Common myeloid progenitor, CD34-positive (primary cell): ENCODE data around the gene NUP210.
A peak's percentile ranks its signal among the peaks of the same experiment; 100 is the strongest.

Source experiments
- CTCF ChIA-PET: fragments of 350-600 bp; sonication (Branson Sonifier 250); formaldehyde crosslinking; loops from one replicate; lab custom pipeline; 2021; ENCODE audit warnings: antibody characterized with exemption; lab: Charles Lee
- POLR2A ChIA-PET: fragments of 350-600 bp; sonication (Branson Sonifier 250); formaldehyde crosslinking; loops from one replicate; lab custom pipeline; 2021; ENCODE audit warnings: antibody characterized with exemption; lab: Charles Lee
- DNase-seq, 3 donors: peaks; one replicate each; pipeline versions ENCODE4 v3.0.0 to v3.0.0-alpha.2; 2013
- H3K27ac ChIP-seq, 2 experiments: 1 replicate in 1 of 2; 2 replicates in 1 of 2; pipeline ENCODE4 v1.7.0; 2013; ENCODE audit warnings: inconsistent platforms in 2 of 2, low read length in 2 of 2, mild to moderate bottlenecking in 2 of 2, low read depth in 1 of 2, moderate library complexity in 1 of 2; ENCODE audit not compliant: severe bottlenecking in 2 of 2, insufficient read depth in 1 of 2, poor library complexity in 1 of 2
- H3K27me3 ChIP-seq, 5 experiments: replicated peaks in 2 of 5; 1 replicate in 3 of 5; 2 replicates in 2 of 5; pipeline versions ENCODE4 v1.6.1 to v1.7.0; 2013; ENCODE audit warnings: low read length in 4 of 5, mild to moderate bottlenecking in 2 of 5, moderate library complexity in 2 of 5, inconsistent platforms in 1 of 5; ENCODE audit not compliant: insufficient read depth in 5 of 5, control insufficient read depth in 4 of 5
- H3K36me3 ChIP-seq, 4 experiments: 1 replicate in 2 of 4; 2 replicates in 2 of 4; pipeline versions ENCODE4 v1.6.1 to v1.7.0; 2013; ENCODE audit warnings: low read length in 3 of 4, control low read depth in 1 of 4, mild to moderate bottlenecking in 1 of 4; ENCODE audit not compliant: control insufficient read depth in 4 of 4, insufficient read depth in 4 of 4
- H3K4me1 ChIP-seq, 4 experiments: 1 replicate in 3 of 4; 2 replicates in 1 of 4; pipeline versions ENCODE4 v1.6.1 to v1.7.1; 2013; ENCODE audit warnings: low read length in 3 of 4, mild to moderate bottlenecking in 3 of 4, control low read depth in 1 of 4, inconsistent platforms in 1 of 4, moderate library complexity in 1 of 4; ENCODE audit not compliant: control insufficient read depth in 4 of 4, insufficient read depth in 4 of 4; ENCODE audit errors: control extremely low read depth in 1 of 4
- H3K4me3 ChIP-seq, 7 experiments: 1 replicate in 4 of 7; 2 replicates in 3 of 7; pipeline versions ENCODE4 v1.5.1 to v1.7.0; 2013; ENCODE audit warnings: mild to moderate bottlenecking in 7 of 7, low read length in 6 of 7, moderate library complexity in 6 of 7, inconsistent platforms in 2 of 7, low read depth in 2 of 7, control low read depth in 1 of 7; ENCODE audit not compliant: insufficient read depth in 4 of 7, control insufficient read depth in 1 of 7; ENCODE audit errors: extremely low read depth in 1 of 7
- H3K9me3 ChIP-seq, 5 experiments: 1 replicate in 4 of 5; 2 replicates in 1 of 5; pipeline versions ENCODE4 v1.6.1 to v1.7.1; 2013; ENCODE audit warnings: low read length in 4 of 5, mild to moderate bottlenecking in 2 of 5, inconsistent platforms in 1 of 5, low read depth in 1 of 5, moderate library complexity in 1 of 5; ENCODE audit not compliant: control insufficient read depth in 4 of 5, insufficient read depth in 2 of 5; ENCODE audit errors: control extremely low read depth in 1 of 5
- WGBS: methylation state at CpG from one replicate; pipeline ENCODE4 v1.1.5; 2013; ENCODE audit not compliant: insufficient coverage; 5-methylcytosine and 5-hydroxymethylcytosine counted together

Gene NUP210

DNA sequence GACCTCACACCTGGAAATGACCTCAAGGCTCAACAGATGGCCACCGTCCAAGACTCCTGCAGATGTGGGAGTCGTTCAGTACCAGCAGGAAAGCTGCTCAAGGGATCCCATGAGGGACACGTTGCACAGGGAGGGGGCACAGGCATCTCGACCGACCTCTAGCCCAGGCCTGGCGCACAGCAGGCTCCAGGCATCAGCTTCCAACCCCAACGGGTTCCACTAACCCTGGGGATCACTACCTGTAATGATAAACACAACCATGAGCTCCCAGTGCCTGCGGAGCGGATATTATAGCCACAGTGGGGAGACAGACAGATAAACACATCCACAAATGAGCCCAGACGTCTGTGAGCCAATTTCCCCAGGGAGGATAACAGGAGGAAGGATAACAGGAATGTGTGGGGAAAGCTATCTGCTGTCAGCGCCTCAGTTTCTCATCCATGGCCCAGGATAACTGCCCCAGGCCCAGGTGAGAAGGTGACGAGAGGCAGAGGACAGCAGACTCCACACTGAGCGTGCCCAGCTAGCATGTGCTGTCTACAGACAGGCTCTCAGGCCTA, 19.9 kb downstream of the NUP210 start:
- Histone ChIP-seq H3K9me3 (peaks cover 0 to 4% (median 0%) of the 10 kb centered on the region in 5 experiments), H3K4me3 (no peak overlapping the region), H3K27me3 (no peaks in the 10 kb centered on the region), H3K36me3 (peaks cover 9 to 52% (median 42%) of the 10 kb centered on the region in 4 experiments), H3K27ac (no peak overlapping the region), H3K4me1 (peaks cover 0 to 14% (median 11%) of the 10 kb centered on the region in 4 experiments)
- ChIA-PET POLR2A (interaction anchor here (0.6 kb wide), 1 partner anchor 41 kb away, joined by 3 read pairs; no protein-coding TSS in a partner anchor), CTCF (interaction anchor here (1.1 kb wide), 2 partner anchors 17 to 30 kb away, joined by 3 read pairs; no protein-coding TSS in a partner anchor)
- 99% methylated on average over 9 of the region's 13 CpGs for WGBS
- DNase-seq = no peak

- peaks cover 11 to 58% (median 45%) of the 10 kb centered on the region in 4 experiments for H3K36me3 ChIP-seq
- no peak overlapping the region for H3K27ac ChIP-seq
- H3K4me3 ChIP-seq = no peak overlapping the region
- ChIA-PET POLR2A (interaction anchor here (0.6 kb wide), 1 partner anchor 42 kb away, joined by 3 read pairs; no protein-coding TSS in a partner anchor), CTCF (interaction anchor here (1.1 kb wide), 1 partner anchor 29 kb away, joined by 3 read pairs; no protein-coding TSS in a partner anchor)
- H3K9me3 ChIP-seq = peaks cover 0 to 4% (median 0%) of the 10 kb centered on the region in 5 experiments
- WGBS = 94% methylated on average over 8 of the region's 12 CpGs
- no peaks in the 10 kb centered on the region for H3K27me3 ChIP-seq
- no peak for DNase-seq
- H3K4me1 ChIP-seq = peaks cover 0 to 10% (median 8%) of the 10 kb centered on the region in 4 experiments
Observed at GRCh38 chr3:13399603-13400002, 20.5 kb downstream of the NUP210 start.

GRCh38 chr3:13397316-13397715, 22.8 kb downstream of the NUP210 start:
- H3K36me3 ChIP-seq = peaks cover 14 to 74% (median 56%) of the 10 kb centered on the region in 4 experiments
- WGBS = 94% methylated on average over 8 of the region's 8 CpGs

DNA sequence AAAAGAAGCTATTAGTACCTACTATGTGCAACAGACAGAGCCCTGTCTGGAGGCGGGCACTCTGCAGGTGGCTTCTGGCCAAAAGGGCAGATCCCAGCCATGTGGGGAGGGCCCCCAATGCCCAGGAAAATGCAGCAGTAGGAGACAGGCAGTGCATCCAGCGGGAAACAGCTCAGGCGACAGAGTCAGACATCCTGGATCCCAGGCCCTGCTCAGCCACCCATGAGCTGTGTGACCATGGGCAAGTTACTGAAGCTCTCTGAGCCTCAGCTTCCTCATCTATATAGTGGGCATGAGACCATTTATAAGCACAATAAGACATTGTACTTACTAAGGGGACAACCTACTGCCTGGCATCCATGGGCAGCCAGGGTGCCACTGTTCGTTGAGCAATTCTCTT, 25.8 kb downstream of the NUP210 start:
- peaks cover 0 to 2% (median 0%) of the 10 kb centered on the region in 4 experiments for H3K4me1 ChIP-seq
- peaks cover 16 to 92% (median 76%) of the 10 kb centered on the region in 4 experiments for H3K36me3 ChIP-seq
- no peaks in the 10 kb centered on the region for H3K9me3 ChIP-seq
- no peak for DNase-seq
- no peak overlapping the region for H3K27ac ChIP-seq
- CTCF ChIA-PET = interaction anchor here (1.3 kb wide), 1 partner anchor 27 kb away, joined by 3 read pairs; no protein-coding TSS in a partner anchor
- no peak overlapping the region for H3K4me3 ChIP-seq
- no peaks in the 10 kb centered on the region for H3K27me3 ChIP-seq
- POLR2A ChIA-PET = no interaction called here
- WGBS = 93% methylated on average over 4 of the region's 4 CpGs

More at GRCh38 chr3:13397316-13397715, 22.8 kb downstream of the NUP210 start:
- CTCF ChIA-PET = interaction anchor here (1.6 to 2.4 kb wide), 2 partner anchors 10 to 56 kb away, joined by 4 to 10 read pairs; no protein-coding TSS in a partner anchor
- no peaks in the 10 kb centered on the region for H3K9me3 ChIP-seq
- POLR2A ChIA-PET = no interaction called here
- DNase-seq = no peak
- H3K4me1 ChIP-seq = peaks cover 0 to 2% (median 0%) of the 10 kb centered on the region in 4 experiments
- no peak overlapping the region for H3K27ac ChIP-seq
- no peaks in the 10 kb centered on the region for H3K27me3 ChIP-seq
- H3K4me3 ChIP-seq = no peak overlapping the region

DNA sequence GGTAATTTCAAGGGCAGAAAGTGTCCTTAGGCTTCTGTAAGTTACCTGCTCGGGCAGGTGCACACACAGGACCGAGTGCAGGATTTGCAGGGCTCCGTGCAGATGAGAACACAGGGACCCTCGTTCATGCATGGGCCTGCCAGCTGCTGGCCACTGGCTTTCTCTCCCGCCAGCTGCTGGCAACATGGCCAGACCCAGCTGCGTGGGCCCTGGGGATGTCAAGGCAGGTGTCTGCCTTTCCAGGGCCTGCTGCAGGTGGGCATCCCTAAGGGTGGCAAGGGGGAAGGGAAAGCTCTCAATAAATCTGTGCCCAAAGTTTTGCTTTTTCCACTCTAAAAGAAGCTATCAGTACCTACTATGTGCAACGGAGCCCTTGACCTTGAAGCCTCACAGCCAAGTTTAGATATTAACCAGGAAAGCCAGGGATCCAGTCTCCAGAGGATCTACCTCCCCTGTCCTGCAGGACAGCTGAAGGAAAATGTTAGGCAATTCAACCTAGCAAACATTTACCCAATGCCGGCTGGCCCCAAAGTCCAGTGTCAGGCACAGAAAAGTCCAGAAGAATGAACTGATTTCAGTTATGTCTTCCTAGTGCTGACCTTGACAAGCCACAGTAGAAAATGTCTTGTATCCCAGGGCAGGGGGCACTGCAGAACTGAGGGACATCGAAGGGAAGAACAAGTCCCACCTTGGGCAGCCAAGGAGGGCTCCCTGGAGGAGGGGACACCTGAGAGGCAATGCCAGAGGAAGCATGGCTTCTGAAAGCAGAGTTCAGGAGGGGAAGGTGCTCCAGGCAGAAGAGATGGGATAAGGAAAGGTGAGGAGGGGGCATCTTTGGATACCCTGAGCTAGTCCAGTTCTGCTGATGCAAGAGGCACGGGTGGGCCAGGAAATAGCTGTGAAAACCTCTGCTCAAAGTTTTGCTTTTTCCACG, 26.4 kb downstream of the NUP210 start:
- POLR2A ChIA-PET = interaction anchor here (0.5 kb wide), 1 partner anchor 260 kb away, joined by 3 read pairs; no protein-coding TSS in a partner anchor
- Histone ChIP-seq H3K36me3 (peaks cover 19 to 95% (median 78%) of the 10 kb centered on the region in 4 experiments), H3K27ac (no peak overlapping the region), H3K27me3 (no peaks in the 10 kb centered on the region), H3K9me3 (no peaks in the 10 kb centered on the region), H3K4me1 (peaks cover 0 to 2% (median 0%) of the 10 kb centered on the region in 4 experiments), H3K4me3 (no peak overlapping the region)
- no peak for DNase-seq
- CTCF ChIA-PET = interaction anchor here (1.1 to 7.2 kb wide), 8 partner anchors 10 to 60 kb away, joined by 3 to 51 read pairs (median 4); no protein-coding TSS in a partner anchor
- WGBS = 95% methylated on average over 11 of the region's 11 CpGs

DNA sequence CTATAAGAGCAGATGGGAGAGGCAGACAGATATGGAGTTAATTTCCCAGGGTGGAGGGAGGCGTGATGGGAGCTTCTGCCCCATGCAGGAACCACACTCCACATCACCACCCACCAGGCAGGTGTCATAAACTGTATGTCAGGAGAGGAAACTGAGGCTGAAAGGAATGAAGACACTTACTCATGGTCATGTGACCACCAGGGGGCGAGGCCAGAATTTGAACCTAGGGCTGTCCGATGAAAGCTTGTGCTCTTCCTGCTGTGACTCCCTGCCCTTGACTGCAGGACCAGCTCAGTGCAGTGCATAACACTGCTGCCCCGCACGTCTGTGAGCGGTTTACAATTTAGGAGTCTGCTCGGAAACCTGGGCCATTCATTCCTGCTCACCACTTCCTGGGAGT, 28.8 kb downstream of the NUP210 start:
- no peak overlapping the region for H3K27ac ChIP-seq

More for the DNA sequence above, 28.8 kb downstream of the NUP210 start:
- ChIA-PET CTCF (interaction anchor here (0.7 to 7.2 kb wide), 11 partner anchors 12 to 70 kb away, joined by 3 to 51 read pairs (median 4); no protein-coding TSS in a partner anchor), POLR2A (no interaction called here)
- WGBS = 100% methylated on average over 6 of the region's 7 CpGs
- Histone ChIP-seq H3K36me3 (peaks cover 22 to 98% (median 83%) of the 10 kb centered on the region in 4 experiments), H3K4me3 (no peak overlapping the region), H3K27me3 (no peaks in the 10 kb centered on the region), H3K9me3 (no peaks in the 10 kb centered on the region), H3K4me1 (no peaks in the 10 kb centered on the region)
- peak in 1 of 3 donors; percentile 8 for DNase-seq
